ENCODE data around the gene PARD6G. TPM values are rescaled to one million over a fixed set of nuclear protein-coding genes. Genes with fewer than 3 reads are reported as not detected.

Gene PARD6G
- total RNA-seq, 6 donors from 2014 or later = 1.4 to 6.1 (median 3.5) TPM

- H3K27ac ChIP-seq = no peak overlapping the region
- peaks cover 3 to 20% (median 9%) of the 10 kb centered on the region in 4 donors for H3K4me1 ChIP-seq
- WGBS, 2 donors = 32 to 48% methylated on average over 12 of the region's 12 CpGs
Measured at GRCh38 chr18:80147037-80147417, 100.3 kb downstream of the PARD6G start.

GRCh38 chr18:80145196-80145804, 102.0 kb downstream of the PARD6G start:
- 81 to 82% methylated on average over 5 of the region's 5 CpGs for WGBS, 2 donors
- H3K4me1 ChIP-seq = peaks cover 3 to 20% (median 9%) of the 10 kb centered on the region in 4 donors
- H3K36me3 ChIP-seq = peaks cover 0 to 5% (median 0%) of the 10 kb centered on the region in 4 donors
- H3K27me3 ChIP-seq = peaks cover 0 to 3% (median 0%) of the 10 kb centered on the region in 4 donors
- H3K4me3 ChIP-seq = no peak overlapping the region
- H3K9me3 ChIP-seq = no peaks in the 10 kb centered on the region
- no peak for ATAC-seq (ENCODE audit: low FRiP score in 2 of 2)
- DNase-seq = no peak
- TF ChIP-seq, protein P1, sequence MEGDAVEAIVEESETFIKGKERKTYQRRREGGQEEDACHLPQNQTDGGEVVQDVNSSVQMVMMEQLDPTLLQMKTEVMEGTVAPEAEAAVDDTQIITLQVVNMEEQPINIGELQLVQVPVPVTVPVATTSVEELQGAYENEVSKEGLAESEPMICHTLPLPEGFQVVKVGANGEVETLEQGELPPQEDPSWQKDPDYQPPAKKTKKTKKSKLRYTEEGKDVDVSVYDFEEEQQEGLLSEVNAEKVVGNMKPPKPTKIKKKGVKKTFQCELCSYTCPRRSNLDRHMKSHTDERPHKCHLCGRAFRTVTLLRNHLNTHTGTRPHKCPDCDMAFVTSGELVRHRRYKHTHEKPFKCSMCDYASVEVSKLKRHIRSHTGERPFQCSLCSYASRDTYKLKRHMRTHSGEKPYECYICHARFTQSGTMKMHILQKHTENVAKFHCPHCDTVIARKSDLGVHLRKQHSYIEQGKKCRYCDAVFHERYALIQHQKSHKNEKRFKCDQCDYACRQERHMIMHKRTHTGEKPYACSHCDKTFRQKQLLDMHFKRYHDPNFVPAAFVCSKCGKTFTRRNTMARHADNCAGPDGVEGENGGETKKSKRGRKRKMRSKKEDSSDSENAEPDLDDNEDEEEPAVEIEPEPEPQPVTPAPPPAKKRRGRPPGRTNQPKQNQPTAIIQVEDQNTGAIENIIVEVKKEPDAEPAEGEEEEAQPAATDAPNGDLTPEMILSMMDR (IDR thresholded peaks at IDR 0.05) = no peak
- TF ChIP-seq POLR2AphosphoS5 (IDR thresholded peaks at IDR 0.05) = no peak
- TF ChIP-seq POLR2A (IDR thresholded peaks at IDR 0.05) = no peak
- TF ChIP-seq EP300 (IDR thresholded peaks at IDR 0.05) = no peak
- no peak overlapping the region for H3K27ac ChIP-seq

More at GRCh38 chr18:80147037-80147417, 100.3 kb downstream of the PARD6G start:
- TF ChIP-seq EP300 (IDR thresholded peaks at IDR 0.05) = no peak
- TF ChIP-seq POLR2A (IDR thresholded peaks at IDR 0.05) = no peak
- TF ChIP-seq, protein P1 (IDR thresholded peaks at IDR 0.05) = no peak
- TF ChIP-seq POLR2AphosphoS5 (IDR thresholded peaks at IDR 0.05) = no peak
- peaks cover 0 to 3% (median 0%) of the 10 kb centered on the region in 4 donors for H3K27me3 ChIP-seq
- no peaks in the 10 kb centered on the region for H3K36me3 ChIP-seq
- DNase-seq = no peak
- ATAC-seq (ENCODE audit: low FRiP score in 2 of 2) = peak in 1 of 2 donors; percentile 45
- H3K9me3 ChIP-seq = no peaks in the 10 kb centered on the region
- H3K4me3 ChIP-seq = peak overlapping the region; percentile 31 to 66 (median 58)

DNA sequence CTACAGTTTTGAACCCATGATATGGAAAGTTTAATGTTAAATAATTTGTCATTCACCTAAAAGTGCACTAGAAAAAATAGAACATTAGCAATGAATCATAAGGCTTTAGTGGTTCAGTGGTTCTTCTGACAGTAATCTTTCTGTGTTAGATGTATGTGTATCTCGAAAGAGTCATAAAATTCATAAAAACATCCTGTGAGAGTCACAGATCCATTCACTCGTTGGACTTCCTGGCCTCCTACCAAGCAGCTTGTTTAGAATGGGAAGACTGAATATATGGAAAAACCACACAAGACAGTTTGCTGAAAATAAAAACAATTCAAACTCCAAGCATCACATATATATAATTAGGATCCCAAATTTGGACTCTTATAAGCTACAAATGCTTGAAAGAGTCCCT, 103.4 kb downstream of the PARD6G start:
- TF ChIP-seq, protein P1 (IDR thresholded peaks at IDR 0.05) = no peak
- TF ChIP-seq EP300 (IDR thresholded peaks at IDR 0.05) (no peak), POLR2A (IDR thresholded peaks at IDR 0.05) (no peak), POLR2AphosphoS5 (IDR thresholded peaks at IDR 0.05) (no peak)
- no peak overlapping the region for H3K27ac ChIP-seq
- no peak overlapping the region for H3K4me3 ChIP-seq
- H3K4me1 ChIP-seq = peaks cover 2 to 16% (median 7%) of the 10 kb centered on the region in 4 donors
- H3K27me3 ChIP-seq = peaks cover 0 to 3% (median 0%) of the 10 kb centered on the region in 4 donors
- H3K9me3 ChIP-seq = no peaks in the 10 kb centered on the region
- no peak for ATAC-seq (ENCODE audit: low FRiP score in 2 of 2)
- WGBS, 2 donors = 46 to 70% methylated on average over 2 of the region's 2 CpGs
- H3K36me3 ChIP-seq = peaks cover 0 to 19% (median under 1%) of the 10 kb centered on the region in 4 donors
- no peak for DNase-seq

GRCh38 chr18:80140455-80140985, 106.8 kb downstream of the PARD6G start:
- Histone ChIP-seq H3K36me3 (peaks cover 22 to 53% (median 30%) of the 10 kb centered on the region in 4 donors), H3K4me1 (no peaks in the 10 kb centered on the region), H3K27me3 (no peaks in the 10 kb centered on the region), H3K4me3 (no peak overlapping the region), H3K9me3 (no peaks in the 10 kb centered on the region), H3K27ac (no peak overlapping the region)
- WGBS, 2 donors = 87 to 94% methylated on average over 5 of the region's 5 CpGs
- DNase-seq (no peak), ATAC-seq (ENCODE audit: low FRiP score in 2 of 2) (no peak)
- TF ChIP-seq EP300 (IDR thresholded peaks at IDR 0.05) = no peak
- no peak for TF ChIP-seq POLR2A (IDR thresholded peaks at IDR 0.05)
- TF ChIP-seq, protein P1 (IDR thresholded peaks at IDR 0.05) = no peak
- no peak for TF ChIP-seq POLR2AphosphoS5 (IDR thresholded peaks at IDR 0.05)

All from upper lobe of left lung (tissue), 6 donors.